Activated CD8-positive, alpha-beta memory T cell treated with anti-CD3 and anti-CD28 coated beads for 4 hours (primary cell): ENCODE data around the gene HES2.
A peak's percentile ranks its signal among the peaks of the same experiment; 100 is the strongest.
"Not testable (repeated sequence)": the region's sequence is repeated elsewhere in the genome, so short reads cannot be mapped to it uniquely, and the experiment has no call there.

Experiments used
- DNase-seq, 2 donors: peaks; one replicate each; pipeline ENCODE4 v3.0.0-alpha.2; 2020; ENCODE audit warnings: low read depth in 2 of 2

Gene HES2

GRCh38 chr1:6418668-6419396 lies 887 bp downstream of the HES2 start:
- no peak for DNase-seq

GRCh38 chr1:6417961-6418667 lies 1.6 kb downstream of the HES2 start:
- DNase-seq, result no peak

- DNase-seq, result no peak
Measured at GRCh38 chr1:6416906-6417305, 2.8 kb downstream of the HES2 start.

- DNase-seq, result no peak
Measured at GRCh38 chr1:6416295-6416656, 3.4 kb downstream of the HES2 start.

- no peak for DNase-seq
Measured at GRCh38 chr1:6414881-6415626, 4.7 kb downstream of the HES2 start.

- DNase-seq, result no peak
Measured at GRCh38 chr1:6414443-6414844, 5.3 kb downstream of the HES2 start.

- DNase-seq, result no peak
Measured at GRCh38 chr1:6412896-6413295, 6.8 kb downstream of the HES2 start.

- DNase-seq, result no peak
Measured at GRCh38 chr1:6410248-6410893, 9.3 kb downstream of the HES2 start.

- no peak for DNase-seq
Measured at GRCh38 chr1:6409733-6410132, 10.0 kb downstream of the HES2 start.

GRCh38 chr1:6409053-6409452 lies 10.7 kb downstream of the HES2 start:
- no peak for DNase-seq

GRCh38 chr1:6408023-6408422 lies 11.7 kb downstream of the HES2 start:
- DNase-seq, result no peak

- DNase-seq, result no peak
Measured at GRCh38 chr1:6401673-6402072, 18.0 kb downstream of the HES2 start.

- no peak for DNase-seq
Measured at GRCh38 chr1:6399294-6399693, 20.4 kb downstream of the HES2 start.

GRCh38 chr1:6397844-6398441 lies 21.8 kb downstream of the HES2 start:
- DNase-seq, result no peak

- DNase-seq, result no peak
Measured at GRCh38 chr1:6396998-6397397, 22.7 kb downstream of the HES2 start.

GRCh38 chr1:6395781-6396244 lies 23.9 kb downstream of the HES2 start:
- DNase-seq, result not testable (repeated sequence)

GRCh38 chr1:6395130-6395529 lies 24.6 kb downstream of the HES2 start:
- not testable (repeated sequence) for DNase-seq

GRCh38 chr1:6393400-6394187 lies 26.1 kb downstream of the HES2 start, which contains the start of gene ACOT7:
Gene ACOT7 (minus strand): TSS chr1:6393767. CDS start chr1:6393399, 368 bp downstream.
- peak; percentile 76 to 81 for DNase-seq

GRCh38 chr1:6392809-6393399 lies 26.8 kb downstream of the HES2 start:
- DNase-seq, result no peak
